ENCODE results near the gene GATAD2B. TPM values are rescaled to one million over a fixed set of nuclear protein-coding genes. Genes with fewer than 3 reads are reported as not detected.
"Not testable (repeated sequence)": the region's sequence is repeated elsewhere in the genome, so short reads cannot be mapped to it uniquely, and the experiment has no call there.

GATAD2B gene
- total RNA-seq, 2 donors from 2014 or later: 33.5 to 43.5 TPM

DNA sequence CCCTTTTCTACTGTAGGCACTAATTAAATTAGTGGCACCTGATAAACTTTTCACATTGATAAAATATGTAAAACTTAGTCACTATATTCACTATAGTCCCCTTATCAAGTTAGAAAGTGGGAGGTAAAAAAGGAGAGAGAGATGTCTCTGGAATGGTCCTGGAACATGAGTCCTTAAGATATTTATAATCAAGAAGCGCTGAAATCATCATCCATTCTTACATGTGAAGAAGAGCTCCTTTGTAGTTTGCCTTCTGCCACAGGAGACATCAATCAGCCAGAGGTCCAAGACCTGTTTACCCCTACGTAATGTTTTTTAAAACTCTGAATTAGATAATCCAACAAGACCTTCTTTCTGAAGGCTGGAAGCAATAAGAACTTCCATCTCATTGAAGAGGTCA, 65.3 kb downstream of the GATAD2B start:
- intact Hi-C loops (cut with DNase I): no loop called here
- DNase-seq (ENCODE audit: low spot score): no peak

DNA sequence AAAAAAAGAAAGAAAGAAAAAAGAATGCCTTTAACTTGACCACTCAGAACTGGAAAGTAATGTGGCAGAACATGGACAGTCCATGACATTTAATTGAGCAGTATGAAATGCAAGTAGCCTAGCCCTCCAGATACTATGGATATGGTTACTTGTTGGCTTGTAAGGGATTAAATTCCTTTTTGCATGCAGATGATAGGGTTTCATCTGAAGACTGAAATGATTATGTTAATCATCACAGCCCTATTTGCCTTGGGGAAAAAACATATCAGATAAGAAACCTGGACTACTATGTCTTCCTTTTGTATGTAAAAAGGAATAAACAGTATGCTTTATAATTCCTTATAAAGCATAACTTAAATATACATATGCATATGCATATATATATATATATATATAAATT, 66.0 kb downstream of the GATAD2B start:
- no peak for DNase-seq (ENCODE audit: low spot score)
- intact Hi-C loops (cut with DNase I): no loop called here

DNA sequence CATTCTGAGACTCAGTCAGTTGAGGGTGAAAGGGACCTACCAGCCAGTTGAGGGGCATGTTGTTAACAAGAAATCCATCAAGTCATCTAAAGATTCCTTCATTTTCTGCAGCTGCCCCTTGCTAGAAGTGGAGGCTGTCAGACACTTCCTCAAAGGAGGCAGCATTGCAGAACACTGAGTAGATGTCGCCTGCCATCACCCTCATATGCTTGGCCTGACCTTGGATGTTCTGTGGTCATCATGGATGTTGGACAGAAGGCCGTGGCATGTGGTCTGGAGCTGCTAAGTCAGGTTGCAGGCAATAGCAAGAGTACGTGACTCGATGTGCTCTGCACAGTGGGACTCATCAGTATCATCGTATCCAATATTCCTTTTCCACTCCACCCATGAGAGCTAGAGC, 70.6 kb downstream of the GATAD2B start:
- DNase-seq (ENCODE audit: low spot score): no peak
- intact Hi-C loops (cut with DNase I): no loop called here

DNA sequence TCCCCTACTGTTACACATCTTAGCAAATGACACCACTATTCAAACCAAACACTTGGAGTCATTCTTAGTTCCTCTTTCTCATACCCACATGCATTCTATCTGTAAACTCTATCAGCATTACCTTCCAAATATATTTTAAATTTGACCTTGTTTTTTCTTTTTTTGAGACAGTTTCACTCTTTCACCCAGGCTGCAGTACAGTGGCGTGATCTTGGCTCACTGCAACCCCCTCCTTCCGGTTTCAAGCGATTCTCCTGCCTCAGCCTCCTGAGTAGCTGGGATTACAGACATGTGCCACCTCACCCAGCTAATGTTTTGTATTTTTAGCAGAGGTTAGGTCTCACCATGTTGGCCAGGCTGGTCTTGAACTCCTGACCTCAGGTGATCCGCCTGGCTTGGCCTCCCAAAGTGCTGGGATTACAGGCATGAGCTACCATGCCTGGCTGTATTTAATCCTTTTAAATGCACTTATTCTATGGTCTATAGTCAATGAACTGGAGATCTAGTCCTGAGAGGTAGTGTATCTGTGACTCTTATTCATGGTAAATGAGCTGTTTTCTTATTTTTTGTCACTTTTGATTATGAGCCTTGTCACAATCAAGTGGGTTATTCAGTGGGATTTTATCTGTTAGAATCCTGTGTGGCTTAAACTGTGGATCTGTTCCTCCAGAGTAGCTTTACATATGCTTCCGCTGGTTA, 73.1 kb downstream of the GATAD2B start:
- no peak for DNase-seq (ENCODE audit: low spot score)

DNA sequence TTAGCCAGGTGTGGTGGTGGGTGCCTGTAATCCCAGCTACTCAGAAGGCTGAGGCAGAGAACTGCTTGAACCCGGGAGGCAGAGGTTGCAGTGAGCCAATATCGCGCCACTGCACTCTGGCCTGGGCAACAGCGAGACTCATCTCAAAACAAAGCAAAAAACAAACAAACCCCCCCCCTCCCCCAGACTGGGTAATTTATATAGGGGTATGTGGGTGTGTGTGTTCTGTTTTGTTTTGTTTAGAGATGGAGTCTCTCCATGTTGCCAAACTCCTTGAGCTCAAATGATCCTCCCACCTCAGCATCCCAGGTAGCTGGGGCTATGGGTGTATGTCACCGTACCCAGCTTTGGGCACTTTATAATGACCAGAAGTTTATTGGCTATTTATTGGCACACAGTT, 74.0 kb downstream of the GATAD2B start:
- intact Hi-C loops (cut with DNase I): no loop called here
- no peak for DNase-seq (ENCODE audit: low spot score)

More for the DNA sequence above, 73.1 kb downstream of the GATAD2B start:
- intact Hi-C loops (cut with DNase I): no loop called here

DNA sequence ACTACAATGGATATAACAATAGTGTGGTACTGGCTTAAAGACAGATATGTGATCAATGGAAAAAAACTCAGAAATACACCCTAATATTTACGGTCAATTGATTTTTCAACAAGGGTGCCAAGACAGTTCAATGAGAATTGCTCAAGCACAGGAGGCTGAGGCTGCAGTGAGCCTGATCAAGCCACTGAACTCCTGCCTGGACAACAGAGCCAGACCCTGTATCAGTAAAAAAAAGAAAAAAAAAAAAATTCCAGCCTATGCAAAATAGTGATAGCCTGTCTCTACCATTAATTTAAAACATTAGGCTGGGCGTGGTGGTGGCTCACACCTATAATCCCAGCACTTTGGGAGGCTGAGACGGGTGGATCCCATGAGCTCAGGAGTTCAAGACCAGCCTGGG, 77.6 kb downstream of the GATAD2B start:
- no peak for DNase-seq (ENCODE audit: low spot score)
- intact Hi-C loops (cut with DNase I): no loop called here

DNA sequence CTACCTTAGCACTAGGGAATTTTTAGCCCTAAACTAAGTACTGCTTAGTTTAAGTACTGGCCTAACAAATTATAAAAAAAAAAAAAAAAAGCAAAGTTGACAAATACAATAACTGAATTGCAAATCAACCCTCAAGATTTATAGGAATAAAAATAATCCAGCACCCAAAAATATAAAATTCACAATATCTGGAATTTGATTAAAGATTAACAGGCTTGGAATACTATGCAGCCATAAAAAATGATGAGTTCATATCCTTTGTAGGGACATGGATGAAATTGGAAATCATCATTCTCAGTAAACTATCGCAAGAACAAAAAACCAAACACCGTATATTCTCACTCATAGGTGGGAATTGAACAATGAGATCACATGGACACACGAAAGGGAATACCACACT, 78.4 kb downstream of the GATAD2B start:
- DNase-seq (ENCODE audit: low spot score); intact Hi-C loops (cut with DNase I): not testable (repeated sequence)

DNA sequence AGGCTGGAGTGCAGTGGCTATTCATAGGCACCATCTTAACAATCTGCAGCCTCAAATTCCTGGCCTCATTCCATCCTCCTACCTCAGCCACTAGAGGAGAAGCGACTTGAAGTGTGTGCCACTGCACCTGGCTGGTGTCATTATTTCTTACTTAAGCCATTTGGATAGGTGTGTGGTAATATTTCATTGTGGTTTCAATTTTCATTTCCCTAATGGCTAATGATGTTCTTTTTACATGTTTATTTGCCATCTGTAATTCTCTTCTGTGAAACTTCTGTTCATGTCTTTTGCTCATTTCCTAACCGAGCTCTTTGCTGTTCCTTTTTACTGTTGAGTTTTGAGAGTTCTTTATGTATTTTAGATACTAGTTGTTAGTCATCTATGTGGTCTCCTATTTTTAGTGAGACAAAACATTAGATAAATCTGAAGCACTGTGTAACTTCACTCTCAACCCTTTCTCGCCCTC, 80.7 kb downstream of the GATAD2B start:
- intact Hi-C loops (cut with DNase I): no loop called here
- DNase-seq (ENCODE audit: low spot score): no peak

DNA sequence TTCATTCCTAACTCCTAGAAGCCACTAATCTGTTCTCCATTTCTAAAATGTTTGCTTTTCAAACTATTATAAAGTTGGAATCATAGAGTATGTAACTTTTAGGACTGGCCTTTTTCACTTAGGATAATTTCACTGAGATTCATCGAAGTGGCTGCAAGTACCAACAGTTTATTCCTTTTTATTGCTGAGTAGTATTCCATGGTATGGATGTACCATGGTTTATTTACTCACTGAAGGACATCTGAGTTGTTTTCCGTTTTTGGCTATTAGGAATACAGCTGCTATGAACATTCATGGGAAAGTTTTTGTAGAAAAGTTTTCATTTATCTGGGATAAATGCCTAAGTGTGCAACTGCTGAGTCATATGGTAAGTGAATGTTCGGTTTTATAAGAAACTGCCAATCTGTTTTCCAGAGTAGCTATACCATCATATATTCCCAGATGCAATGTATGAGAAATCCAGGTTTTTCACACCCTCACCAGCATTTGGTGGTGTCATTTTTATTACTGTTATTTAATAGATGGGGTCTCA, 81.2 kb downstream of the GATAD2B start:
- DNase-seq (ENCODE audit: low spot score): no peak
- intact Hi-C loops (cut with DNase I): no loop called here

DNA sequence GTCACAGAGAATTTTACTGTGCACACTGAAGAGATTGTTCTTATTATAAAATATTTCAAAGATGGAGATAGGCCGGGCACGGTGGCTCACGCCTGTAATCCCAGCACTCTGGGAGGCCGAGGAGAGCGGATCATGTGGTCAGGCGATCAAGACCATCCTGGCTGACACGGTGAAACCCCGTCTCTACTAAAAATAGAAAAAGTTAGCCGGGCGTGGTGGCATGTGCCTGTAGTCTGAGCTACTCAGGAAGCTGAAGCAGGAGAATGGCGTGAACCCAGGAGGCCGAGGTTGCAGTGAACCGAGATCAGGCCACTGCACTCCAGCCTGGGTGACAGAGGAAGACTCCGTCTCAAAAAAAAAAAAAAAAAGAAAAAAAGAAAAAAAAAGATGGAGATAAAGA, 82.0 kb downstream of the GATAD2B start:
- intact Hi-C loops (cut with DNase I): not testable (repeated sequence)

DNA sequence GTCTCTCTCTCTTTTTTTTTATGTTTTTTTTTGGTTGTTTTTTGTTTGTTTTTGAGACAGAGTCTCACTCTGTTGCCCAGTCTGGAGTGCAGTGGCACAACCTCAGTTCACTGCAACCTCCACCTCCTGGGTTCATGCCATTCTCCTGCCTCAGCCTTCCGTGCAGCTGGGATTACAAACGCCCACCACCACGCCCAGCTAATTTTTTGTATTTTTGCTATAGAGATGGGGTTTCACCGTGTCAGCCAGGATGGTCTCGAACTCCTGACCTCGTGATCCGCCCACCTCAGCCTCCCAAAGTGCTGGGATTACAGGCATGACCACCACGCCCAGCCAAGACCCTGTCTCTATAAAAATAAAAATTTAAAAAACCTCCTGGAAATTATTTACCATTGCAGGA, 88.8 kb downstream of the GATAD2B start:
- DNase-seq (ENCODE audit: low spot score); intact Hi-C loops (cut with DNase I): not testable (repeated sequence)

More for the DNA sequence above, 82.0 kb downstream of the GATAD2B start:
- not testable (repeated sequence) for DNase-seq (ENCODE audit: low spot score)

DNA sequence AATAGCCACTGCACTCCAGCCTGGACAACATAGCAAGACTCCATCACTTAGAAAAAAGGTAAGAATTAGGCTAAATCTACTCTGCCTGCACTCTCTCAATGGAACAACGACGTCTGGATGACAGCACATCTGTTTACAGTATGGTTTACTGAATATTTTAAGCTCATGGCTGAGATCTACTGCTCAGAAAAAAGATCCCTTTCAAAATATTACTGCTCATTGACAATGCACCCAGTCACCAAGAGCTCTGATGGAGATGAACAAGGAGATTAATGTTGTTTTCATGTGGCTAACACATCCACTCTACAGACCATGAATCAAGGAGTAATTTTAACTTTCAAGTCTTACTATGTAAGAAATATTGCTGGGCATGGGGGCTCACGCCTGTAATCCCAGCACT, 89.6 kb downstream of the GATAD2B start:
- no peak for DNase-seq (ENCODE audit: low spot score)
- intact Hi-C loops (cut with DNase I): no loop called here

DNA sequence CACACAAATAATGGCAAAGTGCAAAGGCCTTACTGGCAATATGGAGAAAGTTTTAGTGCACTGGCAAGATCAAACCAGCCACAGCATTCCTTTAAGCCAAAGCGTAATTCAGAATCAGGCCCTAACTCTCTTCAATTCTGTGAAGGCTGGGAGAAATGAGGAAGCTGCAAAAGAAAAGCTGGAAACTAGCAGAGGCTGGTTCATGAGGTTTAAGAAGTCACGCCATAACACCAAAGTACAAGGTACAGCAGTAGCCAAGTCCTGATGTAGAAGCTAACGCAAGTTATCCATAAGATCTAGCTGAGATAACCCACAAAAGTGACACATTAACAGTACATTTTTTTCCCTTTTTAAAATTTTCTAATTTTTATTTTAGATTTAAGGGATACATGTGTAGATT, 90.5 kb downstream of the GATAD2B start:
- intact Hi-C loops (cut with DNase I): no loop called here
- DNase-seq (ENCODE audit: low spot score): no peak

DNA sequence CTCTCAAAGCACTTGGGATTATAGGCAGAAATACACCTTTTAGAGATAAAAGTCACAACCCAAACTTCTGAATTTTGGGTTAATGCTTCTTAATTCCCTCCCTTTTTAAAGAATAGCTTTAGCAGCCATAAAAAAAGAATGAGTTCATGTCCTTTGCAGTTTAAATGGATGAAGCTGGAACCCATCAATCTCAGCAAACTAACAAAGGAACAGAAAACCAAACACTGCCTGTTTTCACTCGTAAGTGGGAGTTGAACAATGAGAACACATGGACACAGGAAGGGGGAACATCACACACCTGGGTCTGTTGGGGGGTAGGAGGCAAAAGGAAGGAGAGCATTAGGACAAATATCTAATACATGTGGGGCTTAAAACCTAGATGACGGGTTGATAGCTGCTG, 91.7 kb downstream of the GATAD2B start:
- intact Hi-C loops (cut with DNase I): no loop called here

DNA sequence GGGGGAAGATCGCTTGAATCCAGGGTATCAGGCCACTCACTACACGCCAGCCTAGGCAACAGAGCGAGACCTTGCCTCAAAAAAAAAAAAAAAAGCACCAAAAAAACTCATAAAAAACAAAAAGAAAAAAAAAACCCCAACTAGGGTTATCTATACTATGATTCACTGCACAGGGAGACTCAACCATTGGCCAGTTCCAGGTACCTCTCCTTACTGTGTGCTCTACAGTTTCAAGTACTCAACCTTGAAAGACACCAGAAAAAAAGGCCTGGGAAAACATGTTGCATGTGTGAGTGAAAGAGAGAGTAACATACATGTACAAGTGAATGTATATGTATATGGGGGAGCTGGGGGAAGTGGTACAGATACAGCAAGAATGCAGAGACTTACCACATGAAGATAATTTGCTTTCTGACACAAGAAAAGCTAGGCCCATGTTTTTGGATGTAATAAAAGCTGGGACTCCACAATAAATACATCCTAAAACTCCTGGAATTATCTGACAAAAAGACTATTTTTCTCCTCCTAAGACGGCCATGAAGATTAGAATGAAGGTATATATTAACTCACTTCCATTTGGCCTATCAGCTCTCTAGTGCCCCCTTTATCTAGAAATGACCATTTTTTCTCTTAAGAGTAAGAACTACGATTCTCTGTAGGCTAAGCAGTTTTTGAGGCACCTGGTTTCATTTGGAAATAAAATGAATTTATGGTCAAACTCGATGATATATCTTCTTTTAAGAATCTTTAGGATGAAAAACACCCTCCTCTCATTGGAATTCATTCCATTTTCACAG, 95.4 kb downstream of the GATAD2B start:
- no peak for DNase-seq (ENCODE audit: low spot score)
- intact Hi-C loops (cut with DNase I): no loop called here

More for the DNA sequence above, 91.7 kb downstream of the GATAD2B start:
- no peak for DNase-seq (ENCODE audit: low spot score)

DNA sequence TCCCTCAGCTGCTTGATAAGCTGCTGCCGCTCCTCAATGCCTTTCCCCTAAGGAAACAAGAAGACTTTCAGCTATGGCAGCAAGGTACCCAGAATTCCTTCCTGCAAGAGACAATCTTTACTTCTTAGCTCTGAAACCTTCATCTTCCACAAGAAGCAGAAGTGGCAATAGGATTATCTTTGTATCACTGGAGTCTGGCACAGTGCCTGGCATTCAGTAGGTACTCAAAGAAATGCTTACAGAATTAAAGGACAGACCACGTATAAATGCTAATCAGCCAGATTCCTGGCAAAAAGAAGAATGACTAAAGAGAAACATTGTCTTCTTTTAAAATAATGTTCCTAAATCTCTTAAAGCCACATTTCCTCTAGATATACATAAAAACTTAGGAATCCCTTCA, 103.9 kb downstream of the GATAD2B start:
- intact Hi-C loops (cut with DNase I): no loop called here
- no peak for DNase-seq (ENCODE audit: low spot score)

DNA sequence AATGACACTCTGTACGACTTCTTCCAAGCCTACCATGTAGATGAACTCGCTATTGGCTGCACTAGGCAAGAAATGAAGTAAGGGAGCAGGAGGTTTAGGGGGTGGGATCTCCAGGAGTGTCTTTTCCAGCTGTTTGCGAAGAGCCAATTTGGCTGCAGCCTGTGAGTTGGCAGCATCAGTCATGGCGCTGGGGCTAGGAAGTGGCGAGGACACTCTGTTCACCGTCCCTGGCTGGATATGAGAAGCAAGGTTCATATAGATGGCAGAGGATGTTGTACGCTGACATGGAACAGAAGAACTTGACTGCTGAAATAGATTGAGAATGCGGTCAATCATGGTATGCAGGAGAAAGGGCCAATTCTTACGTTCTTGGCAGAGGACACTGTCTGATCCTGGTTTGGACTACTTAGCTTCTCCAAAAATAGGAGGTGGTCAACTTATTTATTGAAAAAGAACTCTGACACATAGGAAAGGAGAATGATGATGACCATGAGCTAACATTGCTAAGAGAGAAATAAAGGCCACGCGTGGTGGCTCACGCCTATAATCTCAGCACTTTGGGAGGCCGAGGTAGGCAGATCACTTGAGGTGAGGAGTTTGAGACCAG, 106.4 kb downstream of the GATAD2B start:
- intact Hi-C loops (cut with DNase I): no loop called here
- no peak for DNase-seq (ENCODE audit: low spot score)

DNA sequence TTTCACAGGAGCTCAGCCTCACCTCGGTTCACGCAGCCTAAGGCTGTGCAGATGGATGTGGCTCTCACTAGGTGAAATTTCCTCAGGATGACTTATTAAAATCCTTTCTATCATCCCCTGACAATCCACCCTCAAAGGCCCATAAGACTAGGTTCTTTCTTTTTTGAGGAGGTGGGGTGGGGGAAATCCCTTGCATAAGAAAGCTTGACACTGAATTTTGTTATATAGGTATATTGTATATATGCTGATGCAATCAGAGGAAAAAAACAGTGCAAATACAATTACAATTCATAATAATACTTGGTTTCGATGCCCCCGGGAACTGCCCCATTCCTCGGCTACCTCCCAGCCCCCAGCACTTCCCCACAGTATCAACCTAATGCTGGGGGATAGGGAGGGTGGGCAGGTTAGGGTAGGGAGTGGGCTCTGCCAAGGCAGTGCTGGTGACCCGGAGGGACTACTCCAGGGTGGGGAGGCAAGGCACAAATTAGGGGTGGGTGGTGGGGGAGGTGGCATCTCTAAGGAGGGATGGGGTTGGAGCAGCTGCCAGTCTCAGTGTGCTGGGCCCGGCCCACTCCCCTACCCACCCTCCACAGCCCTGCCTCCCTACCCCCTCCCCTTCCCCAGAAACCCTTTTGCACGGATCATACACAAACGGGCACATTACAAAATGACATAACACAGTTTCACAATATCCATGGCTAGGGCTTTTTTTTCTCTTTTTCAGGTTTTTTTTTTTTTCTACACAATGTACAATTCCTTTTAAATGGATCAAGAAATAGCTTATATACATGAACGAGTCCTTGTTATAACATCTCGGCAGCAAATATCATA, 116.7 kb downstream of the GATAD2B start:
- DNase-seq (ENCODE audit: low spot score): no peak
- intact Hi-C loops (cut with DNase I): no loop called here

DNA sequence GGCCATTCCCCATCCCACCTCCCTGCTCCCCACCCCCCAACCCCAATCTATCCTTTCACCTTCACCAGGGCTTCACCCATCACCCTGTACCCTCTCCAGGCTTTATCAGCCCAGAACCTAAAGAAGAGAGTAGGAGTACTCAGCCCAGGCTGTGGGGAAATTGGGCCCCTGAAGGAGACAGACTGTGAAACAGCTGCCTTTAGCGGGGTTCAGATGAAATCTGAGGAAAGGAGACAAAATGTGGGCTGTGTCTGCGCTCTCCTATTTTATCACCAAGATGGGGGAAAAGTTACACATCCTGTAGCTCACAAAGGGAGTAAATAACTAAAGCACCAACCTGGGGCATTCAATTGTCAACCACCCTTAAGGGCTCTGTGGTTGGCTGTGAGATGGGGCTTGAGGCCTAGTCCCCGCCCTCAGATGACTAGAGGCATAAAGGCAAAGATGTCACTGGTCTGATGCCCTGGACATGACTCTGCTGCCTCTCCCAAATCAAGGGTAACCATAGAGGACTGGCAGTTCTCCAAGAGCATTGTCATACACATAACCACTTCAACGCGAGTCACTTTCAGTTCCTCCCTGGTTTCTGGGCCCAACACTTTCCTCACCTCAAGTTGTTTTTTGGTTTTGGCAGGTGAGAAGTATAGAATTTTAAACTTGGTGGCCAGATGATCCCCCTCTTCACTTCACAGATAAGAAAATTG, 117.6 kb downstream of the GATAD2B start:
- no peak for DNase-seq (ENCODE audit: low spot score)
- intact Hi-C loops (cut with DNase I): no loop called here
